GM19468 (cell line): ENCODE results near the gene POC1A.
A peak's percentile ranks its signal among the peaks of the same experiment; 100 is the strongest.

Experiments
- ATAC-seq: cut with Tn5 transposase; IDR thresholded peaks from one replicate; pipeline ENCODE4 v1.9.1; 2021; ENCODE audit warnings: mild to moderate bottlenecking, moderate library complexity, moderate number of reproducible peaks; ENCODE audit not compliant: unreplicated experiment; ENCODE audit errors: extremely low read depth

Gene POC1A

DNA sequence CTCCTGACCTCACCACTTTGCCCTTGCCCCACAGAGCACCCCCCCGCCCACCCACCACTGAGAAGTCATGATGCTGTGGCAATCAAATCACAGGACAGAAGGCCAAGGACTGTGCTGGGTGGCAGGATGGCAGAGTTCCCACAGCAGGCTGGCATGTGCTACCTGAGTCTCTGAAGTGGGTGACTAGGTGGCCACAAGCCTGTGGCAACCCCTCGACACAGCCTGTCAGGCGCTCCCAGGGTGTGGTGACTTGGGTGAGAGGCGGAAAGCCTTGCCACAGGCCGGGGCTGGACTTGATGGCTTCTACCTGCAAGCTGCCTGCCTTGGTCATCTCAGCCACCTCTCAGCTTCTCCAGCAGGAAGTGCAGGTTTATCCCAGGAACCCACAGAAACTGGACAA, 82.2 kb downstream of the POC1A start:
- no peak for ATAC-seq

DNA sequence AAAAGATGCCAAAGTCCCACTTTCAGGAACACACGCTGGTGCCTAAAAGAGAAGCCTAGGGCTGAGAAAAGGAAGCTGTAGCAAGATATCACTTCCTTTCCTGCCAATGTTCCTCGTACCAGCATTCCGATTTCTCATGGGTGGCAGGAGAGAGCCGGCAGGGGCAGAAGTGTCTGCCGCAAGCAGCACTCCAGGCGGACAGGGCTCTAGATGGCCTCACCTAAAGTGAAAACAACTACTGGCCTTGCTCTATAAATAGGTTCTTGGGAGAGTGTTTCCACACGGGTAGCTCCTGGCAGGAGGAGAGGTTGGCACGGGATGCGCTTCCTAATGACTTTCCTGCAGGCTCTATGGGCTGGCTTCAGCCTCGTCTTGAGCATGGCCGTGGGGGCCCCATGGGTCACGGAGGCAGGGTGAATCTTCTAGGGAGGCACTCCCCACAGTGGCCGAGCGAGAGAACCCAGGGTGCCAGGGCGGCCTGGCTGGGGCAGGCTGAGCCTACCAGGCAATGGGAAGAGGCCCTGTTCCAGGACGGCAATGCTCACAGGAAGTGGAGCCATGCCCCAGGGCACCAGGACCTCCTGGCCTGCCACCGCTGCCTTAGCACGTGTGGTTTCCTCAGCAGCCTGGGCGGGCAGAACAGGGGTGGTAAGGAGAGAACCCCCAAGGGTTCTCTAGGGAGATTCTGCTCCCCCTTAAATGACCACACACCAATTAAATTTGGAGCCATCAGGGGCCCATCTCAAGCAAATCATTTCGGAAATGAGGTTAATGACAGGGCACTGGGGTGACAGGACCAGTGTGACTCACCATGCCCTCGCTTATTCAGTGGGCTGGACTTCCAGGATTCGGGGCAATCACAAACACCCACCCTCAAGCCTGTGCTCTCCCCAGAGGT, 83.2 kb downstream of the POC1A start:
- ATAC-seq = no peak

DNA sequence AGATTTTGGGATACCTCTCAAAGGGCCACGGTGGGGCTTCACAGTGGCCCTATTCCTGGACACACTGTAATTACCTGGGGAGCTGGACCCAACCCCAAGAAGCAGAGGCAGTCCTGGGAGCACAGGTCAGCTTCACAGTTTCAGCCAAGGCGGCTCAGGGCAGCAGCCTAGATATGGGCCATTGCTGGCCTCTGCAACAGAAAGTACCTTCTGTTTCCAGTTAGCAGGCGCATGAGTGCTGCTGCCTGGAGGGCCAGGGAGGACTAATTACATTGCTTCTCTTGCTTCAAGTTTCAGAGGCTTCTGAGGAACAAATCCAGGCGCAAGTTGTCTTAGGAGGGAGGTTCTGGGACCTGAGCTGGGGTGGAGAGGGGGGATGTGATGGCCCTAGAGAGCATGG, 84.4 kb downstream of the POC1A start:
- no peak for ATAC-seq

GRCh38 chr3:52069135-52069534, 85.1 kb downstream of the POC1A start:
- no peak for ATAC-seq

DNA sequence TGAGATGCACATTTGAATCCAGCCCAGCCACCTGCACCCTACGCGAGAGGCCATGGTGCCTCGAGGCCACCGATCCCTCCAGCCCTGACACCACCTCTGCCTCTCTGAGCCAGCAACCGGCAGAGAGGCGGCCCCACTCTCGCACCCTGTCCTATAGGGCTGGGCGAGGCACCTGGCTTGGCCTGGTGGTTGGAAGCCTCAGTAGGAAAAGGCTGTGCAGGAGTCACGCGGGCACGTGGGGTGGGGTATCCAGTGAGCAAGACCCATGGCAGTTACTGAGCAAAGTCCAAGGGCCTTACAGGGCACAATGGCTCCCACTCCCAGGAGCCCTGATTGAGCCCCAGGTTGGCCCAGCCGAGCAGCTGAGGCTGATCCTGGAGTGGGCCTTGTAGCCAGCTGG, 85.5 kb downstream of the POC1A start:
- no peak for ATAC-seq

GRCh38 chr3:52068055-52068571, 86.1 kb downstream of the POC1A start:
- no peak for ATAC-seq

DNA sequence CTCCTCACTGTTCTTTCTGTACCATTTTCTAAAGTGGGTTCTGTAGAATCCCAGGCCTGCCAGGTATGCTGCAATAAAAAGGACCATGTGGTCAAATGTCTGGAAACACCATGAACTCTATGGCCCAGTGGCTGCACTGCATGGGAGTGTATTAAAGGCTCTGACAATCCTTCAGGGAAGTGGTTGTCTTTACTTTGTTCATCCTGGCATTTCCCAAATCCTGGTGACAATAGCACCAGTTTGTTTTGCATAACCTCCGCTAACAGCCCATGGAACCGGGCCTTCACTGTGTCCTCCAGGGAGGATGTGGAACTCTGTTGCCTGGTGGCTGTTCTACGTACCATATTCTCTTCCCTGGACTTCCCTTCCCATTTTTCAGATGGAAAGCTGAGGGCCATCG, 86.7 kb downstream of the POC1A start:
- no peak for ATAC-seq

GRCh38 chr3:52067046-52067445, 87.2 kb downstream of the POC1A start:
- no peak for ATAC-seq

DNA sequence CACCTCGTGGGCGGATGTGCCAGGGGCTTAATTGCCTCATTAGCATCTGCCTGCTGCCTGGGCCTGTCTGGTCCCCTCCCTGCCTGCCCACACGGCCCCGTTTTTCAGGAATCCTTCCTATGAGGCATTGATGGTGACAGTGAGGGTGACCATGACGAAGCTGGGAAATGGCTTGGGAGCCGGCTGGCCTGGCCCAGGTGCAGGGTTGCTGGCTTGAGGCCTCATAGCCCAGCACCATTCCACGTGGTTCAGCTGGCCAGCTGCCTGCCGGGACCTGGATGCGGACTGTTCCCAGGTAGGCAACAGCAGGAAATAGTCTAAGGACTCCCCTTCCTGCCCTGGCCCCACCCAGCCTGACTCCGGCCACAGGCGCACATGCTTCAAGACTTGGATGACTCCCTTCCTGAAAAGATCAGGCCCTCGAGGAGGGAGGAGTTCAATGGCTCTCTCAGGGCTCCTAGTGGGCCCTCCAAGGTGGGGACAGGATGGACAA, 88.9 kb downstream of the POC1A start:
- no peak for ATAC-seq

DNA sequence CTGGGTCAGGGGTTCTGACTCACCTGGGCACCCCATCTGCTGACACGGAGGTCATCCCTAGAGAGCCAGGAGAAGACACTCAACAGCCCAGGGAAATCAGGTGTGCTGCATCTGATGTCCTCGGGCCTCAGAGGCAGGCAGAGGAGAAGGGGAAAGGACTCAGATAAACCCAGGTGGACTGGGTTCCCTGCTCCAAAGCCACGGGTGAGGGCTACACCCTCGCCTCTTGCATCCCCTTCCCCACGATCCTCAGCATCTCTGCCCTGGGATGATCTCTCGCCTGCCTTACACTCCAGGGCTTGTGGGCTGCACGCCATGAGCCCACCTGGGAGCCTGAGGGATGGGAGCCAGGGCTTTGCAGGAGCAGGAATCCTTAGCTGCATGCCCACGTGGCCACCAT, 89.7 kb downstream of the POC1A start:
- no peak for ATAC-seq

GRCh38 chr3:52063026-52063723, 91.0 kb downstream of the POC1A start:
- ATAC-seq = no peak

DNA sequence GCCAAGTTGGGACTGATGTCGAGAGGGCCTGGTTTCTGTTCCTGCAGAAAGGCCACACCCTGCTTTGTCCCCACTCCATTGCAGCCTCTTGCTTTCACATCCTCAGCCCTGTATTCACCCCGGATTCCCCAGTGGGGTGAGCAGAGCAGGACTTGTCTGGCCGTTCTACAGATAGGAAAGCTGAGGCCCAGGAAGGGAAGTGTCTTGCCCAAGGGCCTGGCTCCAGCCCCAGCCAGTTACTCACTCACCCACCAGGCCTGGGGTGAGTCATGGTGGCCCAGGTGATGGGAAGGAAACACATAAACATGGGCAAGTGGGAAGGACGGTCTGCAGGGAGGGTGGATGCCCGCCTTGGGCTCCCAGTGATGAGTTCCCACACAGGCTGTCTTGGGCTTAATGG, 91.7 kb downstream of the POC1A start:
- no peak for ATAC-seq

DNA sequence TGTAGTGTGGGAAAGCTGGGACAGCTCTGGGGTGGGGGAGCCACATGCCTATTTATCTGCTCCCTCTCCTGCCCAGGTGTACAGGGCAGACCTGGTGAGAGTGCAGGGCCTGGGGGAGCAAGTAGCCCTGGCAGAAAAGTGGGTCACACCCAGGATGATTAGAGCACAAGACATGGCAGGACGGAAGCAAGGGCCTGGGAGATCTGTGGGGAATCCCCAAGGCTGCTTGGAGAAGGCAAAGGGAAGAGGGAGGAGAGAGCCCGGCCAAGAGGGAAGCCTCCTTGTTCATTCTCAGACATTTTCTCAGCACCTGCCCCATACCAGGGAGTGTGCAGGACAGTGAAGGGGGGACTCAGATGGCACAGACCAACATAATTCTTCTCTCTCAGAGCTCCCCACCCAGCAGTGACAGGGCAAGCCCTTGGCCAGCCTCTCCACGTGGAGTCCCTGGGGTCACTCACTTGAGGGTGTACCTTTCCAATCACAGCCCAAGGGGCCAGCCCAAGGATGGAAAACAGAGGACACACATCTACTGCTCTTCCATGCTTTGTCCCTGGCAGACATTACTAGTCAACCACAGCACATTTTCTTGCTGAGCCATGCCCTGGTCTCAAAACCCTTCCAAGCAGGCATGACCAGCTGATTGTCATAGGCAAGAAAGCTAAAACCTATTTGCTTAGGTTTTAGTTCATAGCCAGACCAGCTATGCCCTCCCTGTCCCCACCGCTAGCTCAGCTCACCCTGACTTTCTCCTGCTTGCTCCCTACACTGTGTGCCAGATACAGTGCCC, 92.9 kb downstream of the POC1A start:
- no peak for ATAC-seq

GRCh38 chr3:52059781-52060180, 94.4 kb downstream of the POC1A start:
- ATAC-seq = no peak

DNA sequence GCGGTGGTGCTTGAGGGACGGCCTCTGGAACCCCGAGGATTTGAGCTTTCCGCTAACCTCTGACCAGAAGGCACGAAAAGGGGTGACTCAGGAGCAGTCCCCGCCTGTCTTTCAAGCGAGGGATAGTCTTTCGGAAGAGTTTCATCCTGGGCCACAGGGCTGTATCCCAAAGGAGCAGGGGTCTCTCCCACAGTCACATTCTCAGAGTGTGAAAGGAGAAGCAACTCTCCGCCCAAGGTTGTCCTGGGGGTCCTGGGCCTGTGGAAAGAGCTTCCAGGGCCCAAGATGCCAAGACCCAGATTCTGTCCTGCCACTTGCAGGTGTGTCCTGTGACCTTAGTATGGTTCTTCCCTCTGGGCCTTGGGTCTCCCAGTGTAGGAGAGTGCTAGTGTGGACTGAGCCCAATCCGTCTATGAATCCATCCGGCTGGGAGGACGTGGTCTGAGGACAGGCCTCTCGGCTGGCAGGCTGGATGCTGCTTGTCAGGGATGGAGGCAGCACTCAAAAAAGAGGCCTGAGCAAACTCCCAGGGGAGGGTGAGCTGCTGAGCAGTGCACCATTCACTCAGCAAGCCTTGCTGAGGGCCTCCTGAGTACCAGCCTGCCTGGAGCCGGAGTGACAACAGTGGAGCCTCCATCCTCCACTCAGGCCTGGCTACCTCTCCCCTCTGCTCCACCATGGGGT, 96.3 kb downstream of the POC1A start:
- ATAC-seq = no peak

GRCh38 chr3:52056968-52057811, 97.0 kb downstream of the POC1A start:
- peak; percentile 75 for ATAC-seq

DNA sequence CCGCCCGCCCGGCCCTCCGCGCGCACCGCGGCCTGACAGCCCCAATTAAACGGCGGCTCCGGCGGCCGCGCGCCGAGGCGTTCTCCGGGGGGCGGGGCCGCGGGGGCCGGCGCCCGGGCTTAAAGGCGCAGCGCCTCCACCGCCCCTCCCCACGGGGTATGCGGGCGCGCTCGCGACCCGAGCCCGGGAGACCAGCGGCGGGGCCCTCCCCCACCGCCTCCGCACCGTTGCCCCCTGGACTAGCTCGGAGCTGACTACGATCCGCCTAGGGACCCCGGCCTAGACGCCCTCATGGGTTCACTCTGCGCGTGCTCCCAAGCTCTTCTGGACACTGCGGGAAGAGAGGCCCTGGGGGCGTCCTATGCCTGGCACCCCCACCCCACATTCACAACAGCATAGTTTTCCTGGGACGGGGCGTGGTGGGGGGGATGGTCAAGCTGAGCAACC, 97.7 kb downstream of the POC1A start, which contains the start of gene DUSP7:
DUSP7 (minus strand) TSS at position 51 of the 447 bp plus-strand sequence. CDS start 205 bp downstream, outside the sequence.
- ATAC-seq = no peak

DNA sequence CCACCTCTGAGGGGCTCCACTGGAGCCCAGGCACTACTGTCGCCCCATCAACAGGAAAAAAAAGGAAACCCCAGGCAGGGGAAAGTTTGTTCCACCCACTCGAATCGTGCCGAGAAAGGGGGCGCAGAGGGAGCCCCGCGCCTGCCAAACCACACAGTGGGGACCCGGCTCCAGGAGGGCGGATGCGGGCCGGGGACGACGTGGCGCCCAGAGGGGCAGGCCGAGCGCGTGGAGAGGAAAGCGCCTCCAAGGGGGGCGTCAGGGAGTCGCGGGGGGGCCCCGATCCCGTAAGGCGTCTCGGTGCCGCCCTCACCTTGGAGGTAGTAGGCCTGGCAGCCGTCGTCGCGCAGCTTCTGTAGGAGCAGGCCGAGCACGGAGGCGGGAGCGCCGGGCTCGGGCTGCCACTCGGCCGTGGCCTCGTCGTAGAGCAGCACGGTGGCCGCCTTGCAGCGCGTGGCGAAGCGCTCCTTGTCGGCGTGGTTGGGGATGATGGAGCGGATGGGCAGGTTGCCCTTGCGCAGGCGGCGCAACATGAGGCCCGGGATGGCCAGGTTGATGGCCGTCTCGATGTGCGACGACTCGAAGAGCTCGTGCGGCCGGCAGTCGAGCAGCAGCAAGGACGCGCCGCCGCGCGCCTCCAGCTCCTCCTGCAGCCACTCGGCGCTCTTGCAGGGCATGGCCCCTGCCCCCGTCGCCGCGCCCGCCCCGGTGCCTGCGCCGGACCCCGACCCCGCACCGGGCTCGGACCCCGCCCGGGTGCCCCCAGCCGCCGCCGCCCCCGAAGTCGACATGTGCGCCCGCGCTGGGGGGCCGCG, 98.5 kb downstream of the POC1A start:
- no peak for ATAC-seq
